DOHH2 (cell line): Measurements from ENCODE around the gene CMIP.

Source experiments
- H3F3A ChIP-seq: fragments of 200-600 bp; sonication (generic), shearing (Covaris generic); 2 replicates; pipeline ENCODE4 v1.6.0; 2016; ENCODE audit warnings: antibody characterized with exemption, mild to moderate bottlenecking; ENCODE audit not compliant: control insufficient read depth, insufficient read depth
- H3K27ac ChIP-seq: fragments of 200-600 bp; sonication (generic); 2 replicates; pipeline ENCODE4 v1.5.1; 2014; ENCODE audit warnings: low read depth, mild to moderate bottlenecking, low read length, moderate library complexity
- H3K27me3 ChIP-seq: fragments of 200-600 bp; sonication (generic); 2 replicates; pipeline ENCODE4 v1.6.1; 2014; ENCODE audit warnings: mild to moderate bottlenecking, low read length, mixed read lengths; ENCODE audit not compliant: control insufficient read depth
- H3K36me3 ChIP-seq: fragments of 200-600 bp; sonication (generic); 2 replicates; pipeline ENCODE4 v1.6.1; 2014; ENCODE audit warnings: mild to moderate bottlenecking, low read length, moderate library complexity, mixed read lengths; ENCODE audit not compliant: control insufficient read depth
- H3K4me1 ChIP-seq: fragments of 200-600 bp; sonication (generic); 2 replicates; pipeline ENCODE4 v1.6.1; 2014; ENCODE audit warnings: mild to moderate bottlenecking, low read length, mixed read lengths; ENCODE audit not compliant: control insufficient read depth
- H3K4me2 ChIP-seq: fragments of 200-600 bp; sonication (generic); 2 replicates; pipeline ENCODE4 v1.6.0; 2014; ENCODE audit warnings: mild to moderate bottlenecking, low read length, moderate library complexity
- H3K4me3 ChIP-seq: fragments of 200-600 bp; sonication (generic); 2 replicates; pipeline ENCODE4 v1.5.1; 2014; ENCODE audit warnings: mild to moderate bottlenecking, low read length, mixed read lengths
- H3K79me2 ChIP-seq: fragments of 200-600 bp; sonication (generic); 2 replicates; pipeline ENCODE4 v1.6.1; 2014; ENCODE audit warnings: mild to moderate bottlenecking, low read length, mixed read lengths; ENCODE audit not compliant: control insufficient read depth
- H3K9me2 ChIP-seq: fragments of 200-600 bp; sonication (generic); replicated peaks from 2 replicates; pipeline ENCODE4 v1.6.1; 2014; ENCODE audit warnings: mild to moderate bottlenecking, low read length, mixed read lengths; ENCODE audit not compliant: control insufficient read depth
- H3K9me3 ChIP-seq: fragments of 200-600 bp; sonication (generic); 2 replicates; pipeline ENCODE4 v1.6.1; 2014; ENCODE audit warnings: antibody characterized with exemption, low read length, mixed read lengths; ENCODE audit not compliant: control insufficient read depth, insufficient read depth
- H4K20me1 ChIP-seq: fragments of 200-600 bp; sonication (generic); 2 replicates; pipeline ENCODE4 v1.6.0; 2014; ENCODE audit warnings: low read depth, mild to moderate bottlenecking, antibody characterized with exemption, low read length, moderate library complexity; ENCODE audit not compliant: control insufficient read depth, insufficient read depth
- CTCF ChIP-seq: fragments of 200-600 bp; sonication (generic); IDR thresholded peaks from one replicate; pipeline ENCODE4 v1.5.1; 2014; ENCODE audit warnings: antibody characterized with exemption, mild to moderate bottlenecking, low read depth, low read length; ENCODE audit not compliant: poor library complexity, severe bottlenecking
- EZH2phosphoT487 ChIP-seq: fragments of 200-600 bp; sonication (generic); IDR thresholded peaks from 2 replicates; pipeline ENCODE4 v1.6.1; 2017; ENCODE audit warnings: borderline replicate concordance, mild to moderate bottlenecking, antibody characterized with exemption, low read length, moderate library complexity, mixed read lengths

The CMIP gene

DNA sequence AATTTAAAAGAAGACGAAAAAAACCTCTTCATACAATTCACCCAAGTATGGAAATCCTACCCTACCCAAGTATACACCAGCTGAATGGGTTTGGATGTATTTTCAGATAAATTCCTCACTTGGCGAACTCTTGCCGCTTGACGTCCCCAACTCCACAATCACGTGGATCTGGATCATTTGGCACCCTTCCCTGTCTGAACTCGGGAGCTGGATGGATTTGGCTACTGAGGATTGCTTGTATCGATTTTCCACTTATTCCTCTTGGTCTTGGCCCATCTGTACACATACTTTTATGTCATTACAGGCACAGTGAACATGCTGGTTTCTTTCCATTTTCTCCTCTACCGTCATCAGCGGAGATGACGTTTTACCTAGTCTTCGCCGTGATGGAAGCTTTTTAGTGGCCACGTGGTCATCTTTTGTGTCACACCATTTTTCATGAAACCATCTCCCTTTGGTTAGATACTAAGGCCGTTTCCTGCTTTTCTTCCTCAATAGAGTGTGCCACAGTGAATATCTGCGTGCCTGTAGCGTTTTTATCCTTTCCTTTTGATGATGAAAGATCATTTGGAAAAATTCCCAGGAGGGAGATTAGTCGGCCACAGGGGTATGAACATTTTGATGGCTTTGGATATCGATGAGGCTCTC is 47.1 kb downstream of the CMIP start:
- TF ChIP-seq EZH2phosphoT487 (no peak), CTCF (no peak)
- Histone ChIP-seq H3K27ac (no peak overlapping the region), H4K20me1 (peaks cover 11% of the 10 kb centered on the region), H3K4me2 (no peak overlapping the region), H3K79me2 (peaks cover 33% of the 10 kb centered on the region), H3K9me2 (no peaks in the 10 kb centered on the region), H3K4me1 (peaks cover 11% of the 10 kb centered on the region), H3K9me3 (no peaks in the 10 kb centered on the region), H3F3A (no peaks in the 10 kb centered on the region), H3K27me3 (no peaks in the 10 kb centered on the region), H3K36me3 (no peaks in the 10 kb centered on the region), H3K4me3 (no peak overlapping the region)

- Histone ChIP-seq H3K4me3 (no peak overlapping the region), H3K36me3 (no peaks in the 10 kb centered on the region), H3K9me3 (no peaks in the 10 kb centered on the region), H3K27ac (no peak overlapping the region), H3K27me3 (no peaks in the 10 kb centered on the region), H3K4me1 (peaks cover 18% of the 10 kb centered on the region), H4K20me1 (peaks cover 11% of the 10 kb centered on the region), H3K4me2 (no peak overlapping the region), H3F3A (no peaks in the 10 kb centered on the region), H3K9me2 (no peaks in the 10 kb centered on the region), H3K79me2 (peaks cover 40% of the 10 kb centered on the region)
- TF ChIP-seq EZH2phosphoT487, result no peak
- no peak for TF ChIP-seq CTCF
Observed at GRCh38 chr16:81492311-81492761, 47.7 kb downstream of the CMIP start.

GRCh38 chr16:81492965-81493754 is 48.6 kb downstream of the CMIP start:
- no peaks in the 10 kb centered on the region for H3F3A ChIP-seq
- H3K79me2 ChIP-seq, result peaks cover 42% of the 10 kb centered on the region

More at GRCh38 chr16:81492965-81493754, 48.6 kb downstream of the CMIP start:
- Histone ChIP-seq H3K4me1 (peaks cover 26% of the 10 kb centered on the region), H3K27me3 (no peaks in the 10 kb centered on the region), H3K36me3 (no peaks in the 10 kb centered on the region), H3K27ac (no peak overlapping the region), H4K20me1 (peaks cover 11% of the 10 kb centered on the region), H3K9me2 (no peaks in the 10 kb centered on the region), H3K9me3 (no peaks in the 10 kb centered on the region), H3K4me2 (no peak overlapping the region), H3K4me3 (no peak overlapping the region)
- TF ChIP-seq EZH2phosphoT487 (no peak), CTCF (no peak)
